Astrocyte (in vitro differentiated cells and primary cell): ENCODE measurements around the gene PLA2G4E.

Source experiments
- CTCF ChIP-seq: IDR thresholded peaks from 2 replicates; pipeline ENCODE4 v1.5.1; 2011; ENCODE audit warnings: low read depth, mild to moderate bottlenecking, inconsistent platforms, low read length, moderate library complexity; ENCODE audit not compliant: insufficient read depth
- EZH2 ChIP-seq: IDR thresholded peaks from 2 replicates; pipeline ENCODE4 v1.6.1; 2012; ENCODE audit warnings: mild to moderate bottlenecking, low read length, inconsistent platforms; ENCODE audit not compliant: insufficient read depth

GRCh38 chr15:41968701-41969100, 52.1 kb downstream of the PLA2G4E start:
- no peak for TF ChIP-seq EZH2
- no peak for TF ChIP-seq CTCF
